ENCODE data around the gene KLF13. TPM values are rescaled to one million over a fixed set of nuclear protein-coding genes. Genes with fewer than 3 reads are reported as not detected.

KLF13 gene
- total and polyA plus RNA-seq, 2 donors (not counting 1 experiment from before 2014, with no cell fraction given), result 65.5 to 140 TPM

DNA sequence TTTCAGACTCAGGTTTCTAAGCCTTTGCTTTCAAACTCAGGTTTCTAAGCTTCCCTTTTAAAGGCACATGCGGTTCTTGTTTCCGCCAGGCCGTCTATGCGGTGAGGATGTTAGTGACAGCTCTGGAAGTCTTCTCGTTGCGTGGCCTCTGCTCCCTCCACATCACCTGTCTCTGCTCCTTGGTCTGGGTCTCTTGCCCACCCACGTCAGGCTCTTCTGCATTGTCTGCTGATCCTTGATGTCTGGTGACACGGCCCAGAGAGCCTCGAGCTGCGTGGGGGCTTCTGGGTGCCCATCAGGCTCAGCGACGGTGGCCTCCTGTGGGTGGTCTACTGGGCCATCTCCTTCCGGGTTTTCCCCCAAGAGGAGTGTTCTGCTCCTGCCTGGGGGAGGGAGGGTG lies 30.5 kb downstream of the KLF13 start:
- H3K36me3 ChIP-seq (replicated peaks in 1 of 2; ENCODE audit: control extremely low read depth in 1 of 2, control insufficient read depth in 1 of 2, extremely low read depth in 1 of 2, insufficient read depth in 2 of 2, low read length in 1 of 2), result peaks cover 7 to 42% of the 10 kb centered on the region in 2 experiments
- Mint-ChIP-seq H3K4me3 (peak overlapping the region; percentile 80), H3K4me1 (peaks cover 95% of the 10 kb centered on the region), H3K27me3 (no peaks in the 10 kb centered on the region), H3K27ac (peak overlapping the region; percentile 82), H3K9me3 (ENCODE audit: insufficient read depth) (no peaks in the 10 kb centered on the region)
- H3K79me2 ChIP-seq (ENCODE audit: control insufficient read depth, insufficient read depth, low read length), result peaks cover 94% of the 10 kb centered on the region
- TF ChIP-seq, protein P1, sequence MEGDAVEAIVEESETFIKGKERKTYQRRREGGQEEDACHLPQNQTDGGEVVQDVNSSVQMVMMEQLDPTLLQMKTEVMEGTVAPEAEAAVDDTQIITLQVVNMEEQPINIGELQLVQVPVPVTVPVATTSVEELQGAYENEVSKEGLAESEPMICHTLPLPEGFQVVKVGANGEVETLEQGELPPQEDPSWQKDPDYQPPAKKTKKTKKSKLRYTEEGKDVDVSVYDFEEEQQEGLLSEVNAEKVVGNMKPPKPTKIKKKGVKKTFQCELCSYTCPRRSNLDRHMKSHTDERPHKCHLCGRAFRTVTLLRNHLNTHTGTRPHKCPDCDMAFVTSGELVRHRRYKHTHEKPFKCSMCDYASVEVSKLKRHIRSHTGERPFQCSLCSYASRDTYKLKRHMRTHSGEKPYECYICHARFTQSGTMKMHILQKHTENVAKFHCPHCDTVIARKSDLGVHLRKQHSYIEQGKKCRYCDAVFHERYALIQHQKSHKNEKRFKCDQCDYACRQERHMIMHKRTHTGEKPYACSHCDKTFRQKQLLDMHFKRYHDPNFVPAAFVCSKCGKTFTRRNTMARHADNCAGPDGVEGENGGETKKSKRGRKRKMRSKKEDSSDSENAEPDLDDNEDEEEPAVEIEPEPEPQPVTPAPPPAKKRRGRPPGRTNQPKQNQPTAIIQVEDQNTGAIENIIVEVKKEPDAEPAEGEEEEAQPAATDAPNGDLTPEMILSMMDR (IDR thresholded peaks at IDR 0.05), result no peak
- no peak for TF ChIP-seq EZH2 (IDR thresholded peaks at IDR 0.05; ENCODE audit: borderline replicate concordance, insufficient read depth, low read depth, low read length, poor library complexity, severe bottlenecking)
- peak overlapping the region; percentile 97 to 99 for H3K27ac ChIP-seq (ENCODE audit: low read length in 2 of 2)
- intact Hi-C loops (cut with micrococcal nuclease), result no loop called here
- H3K27me3 ChIP-seq (replicated peaks in 1 of 4; ENCODE audit: control extremely low read depth in 1 of 4, control insufficient read depth in 3 of 4, insufficient read depth in 4 of 4, low read length in 3 of 4), result no peaks in the 10 kb centered on the region
- ChIA-PET POLR2A (interaction anchor here (0.6 to 1.4 kb wide), 3 partner anchors 10 to 31 kb away, joined by 3 to 8 read pairs (median 3); partner anchors contain the start of gene KLF13), CTCF (interaction anchor here (1.0 to 14.4 kb wide), 8 partner anchors 10 to 142 kb away, joined by 3 to 133 read pairs (median 8); no protein-coding TSS in a partner anchor)
- DNase-seq (peak; percentile 77), ATAC-seq (ENCODE audit: low read depth) (no peak)
- no peaks in the 10 kb centered on the region for H3K9me3 ChIP-seq (ENCODE audit: control extremely low read depth in 1 of 3, control insufficient read depth in 2 of 3, insufficient read depth in 1 of 3, low read length in 2 of 3)
- 6% methylated on average over 13 of the region's 13 CpGs for WGBS (ENCODE audit: insufficient coverage)
- peak overlapping the region; percentile 49 for H3K9ac ChIP-seq (ENCODE audit: low read length)
- peaks cover 43% of the 10 kb centered on the region for H4K20me1 ChIP-seq (ENCODE audit: control insufficient read depth, insufficient read depth, low read length, poor library complexity, severe bottlenecking)
- H3K4me2 ChIP-seq (replicated peaks; ENCODE audit: low read depth, low read length, poor library complexity, severe bottlenecking), result peak overlapping the region; percentile 78
- peak overlapping the region in 4 of 5 experiments; percentile 3 to 58 (median 14) for H3K4me3 ChIP-seq (ENCODE audit: control extremely low read depth in 1 of 5, extremely low read depth in 1 of 5, insufficient read depth in 1 of 5, low read depth in 2 of 5, low read length in 4 of 5)
- peaks cover 99 to 100% of the 10 kb centered on the region in 2 donors for H3K4me1 ChIP-seq (ENCODE audit: control insufficient read depth in 2 of 2, insufficient read depth in 2 of 2, low read length in 2 of 2)
- H2AFZ ChIP-seq (ENCODE audit: insufficient read depth, low read depth, low read length, poor library complexity, severe bottlenecking), result no peak overlapping the region

DNA sequence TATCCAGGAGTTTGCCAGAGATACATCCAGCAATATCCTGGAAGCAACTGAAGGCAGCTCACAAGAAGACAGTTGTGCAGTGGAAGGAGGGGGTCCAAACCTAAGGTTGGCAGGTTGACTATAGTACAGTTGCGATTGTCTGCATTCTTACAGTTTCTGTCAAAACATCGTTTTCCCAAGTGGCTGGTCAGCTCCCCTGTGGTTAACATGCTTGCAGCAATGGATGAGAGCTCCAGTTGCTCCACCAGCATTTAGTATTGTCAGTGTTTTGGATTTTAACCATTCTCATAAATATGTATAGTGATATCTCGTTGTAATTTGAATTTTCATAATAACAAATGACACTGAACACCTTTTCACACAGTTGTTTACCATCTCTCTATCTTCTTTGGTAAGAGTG lies 31.5 kb downstream of the KLF13 start:
- no peaks in the 10 kb centered on the region for H3K9me3 Mint-ChIP-seq (ENCODE audit: insufficient read depth)
- H3K4me1 Mint-ChIP-seq, result peaks cover 95% of the 10 kb centered on the region
- DNase-seq, result no peak
- peaks cover 94% of the 10 kb centered on the region for H3K79me2 ChIP-seq (ENCODE audit: control insufficient read depth, insufficient read depth, low read length)
- H3K9me3 ChIP-seq (ENCODE audit: control extremely low read depth in 1 of 3, control insufficient read depth in 2 of 3, insufficient read depth in 1 of 3, low read length in 2 of 3), result no peaks in the 10 kb centered on the region
- H3K36me3 ChIP-seq (replicated peaks in 1 of 2; ENCODE audit: control extremely low read depth in 1 of 2, control insufficient read depth in 1 of 2, extremely low read depth in 1 of 2, insufficient read depth in 2 of 2, low read length in 1 of 2), result peaks cover 7 to 39% of the 10 kb centered on the region in 2 experiments
- POLR2A ChIA-PET, result interaction anchor here (0.6 kb wide), 1 partner anchor 18 kb away, joined by 3 read pairs; no protein-coding TSS in a partner anchor
- no peaks in the 10 kb centered on the region for H3K27me3 Mint-ChIP-seq
- no peak for ATAC-seq (ENCODE audit: low read depth)
- H3K4me2 ChIP-seq (replicated peaks; ENCODE audit: low read depth, low read length, poor library complexity, severe bottlenecking), result peak overlapping the region; percentile 78
- no peak overlapping the region for H3K4me3 ChIP-seq (ENCODE audit: control extremely low read depth in 1 of 5, extremely low read depth in 1 of 5, insufficient read depth in 1 of 5, low read depth in 2 of 5, low read length in 4 of 5)
- H3K4me3 Mint-ChIP-seq, result peak overlapping the region; percentile 80
- peaks cover 41% of the 10 kb centered on the region for H4K20me1 ChIP-seq (ENCODE audit: control insufficient read depth, insufficient read depth, low read length, poor library complexity, severe bottlenecking)
- H3K27ac ChIP-seq (ENCODE audit: low read length in 2 of 2), result peak overlapping the region; percentile 97 to 99
- H2AFZ ChIP-seq (ENCODE audit: insufficient read depth, low read depth, low read length, poor library complexity, severe bottlenecking), result no peak overlapping the region
- H3K9ac ChIP-seq (ENCODE audit: low read length), result peak overlapping the region; percentile 49
- CTCF ChIA-PET, result interaction anchor here (1.2 to 14.4 kb wide), 6 partner anchors 20 to 144 kb away, joined by 3 to 133 read pairs (median 13); no protein-coding TSS in a partner anchor
- peaks cover 99 to 100% of the 10 kb centered on the region in 2 donors for H3K4me1 ChIP-seq (ENCODE audit: control insufficient read depth in 2 of 2, insufficient read depth in 2 of 2, low read length in 2 of 2)
- peak overlapping the region; percentile 82 for H3K27ac Mint-ChIP-seq
- no peaks in the 10 kb centered on the region for H3K27me3 ChIP-seq (replicated peaks in 1 of 4; ENCODE audit: control extremely low read depth in 1 of 4, control insufficient read depth in 3 of 4, insufficient read depth in 4 of 4, low read length in 3 of 4)
- no peak for TF ChIP-seq EZH2 (IDR thresholded peaks at IDR 0.05; ENCODE audit: borderline replicate concordance, insufficient read depth, low read depth, low read length, poor library complexity, severe bottlenecking)
- TF ChIP-seq, protein P1 (IDR thresholded peaks at IDR 0.05), result no peak
- WGBS (ENCODE audit: insufficient coverage), result 20% methylated on average over 1 of the region's 3 CpGs
- intact Hi-C loops (cut with micrococcal nuclease), result no loop called here

Data from B cell (primary cell).